A673 (cell line): ENCODE measurements around the gene LNPK. TPM values are rescaled to one million over a fixed set of nuclear protein-coding genes. Genes with fewer than 3 reads are reported as not detected.
"Not testable (repeated sequence)": the region's sequence is repeated elsewhere in the genome, so short reads cannot be mapped to it uniquely, and the experiment has no call there.

Experiments used
- BruUV-seq: library from RNA; stranded (reverse); fragments of 400-500 nt; replicated peaks from 2 replicates; lab custom pipeline; 2021; lab: Mats Ljungman, UMichigan
- CTCF ChIA-PET: fragments of 300-600 bp; sonication (Branson Sonifier 250); formaldehyde crosslinking; loops from one replicate; lab custom pipeline; 2022; ENCODE audit warnings: antibody characterized with exemption; lab: Charles Lee
- POLR2A ChIA-PET: fragments of 300-600 bp; sonication (Branson Sonifier 250); formaldehyde crosslinking; loops from one replicate; lab custom pipeline; 2022; ENCODE audit warnings: antibody characterized with exemption; ENCODE audit not compliant: low non-redundant PET; lab: Charles Lee
- DNase-seq: peaks from one replicate; pipeline ENCODE4 v3.0.0-alpha.2; 2015; ENCODE audit warnings: low spot score
- H3K27ac ChIP-seq: fragments of 200-600 bp; sonication (generic); 2 replicates; pipeline ENCODE4 v1.5.1; 2016; ENCODE audit warnings: mixed run types, low read depth, mild to moderate bottlenecking, mixed read lengths, antibody characterized with exemption, low read length; ENCODE audit not compliant: poor library complexity, severe bottlenecking
- H3K27me3 ChIP-seq: fragments of 200-600 bp; sonication (generic); replicated peaks from 2 replicates; pipeline ENCODE4 v1.6.1; 2017; ENCODE audit warnings: mixed run types, low read depth, mild to moderate bottlenecking, mixed read lengths, antibody characterized with exemption, low read length; ENCODE audit not compliant: insufficient read depth, poor library complexity
- H3K36me3 ChIP-seq: fragments of 200-600 bp; sonication (generic); 2 replicates; pipeline ENCODE4 v1.6.1; 2016; ENCODE audit warnings: mixed run types, mild to moderate bottlenecking, mixed read lengths, antibody characterized with exemption, low read length; ENCODE audit not compliant: insufficient read depth, poor library complexity, severe bottlenecking
- H3K4me1 ChIP-seq: fragments of 200-600 bp; sonication (generic); 2 replicates; pipeline ENCODE4 v1.6.1; 2017; ENCODE audit warnings: mixed run types, mild to moderate bottlenecking, mixed read lengths, antibody characterized with exemption, low read length; ENCODE audit not compliant: insufficient read depth, poor library complexity, severe bottlenecking
- H3K4me3 ChIP-seq: fragments of 200-600 bp; sonication (generic); 2 replicates; pipeline ENCODE4 v1.5.1; 2016; ENCODE audit warnings: low read depth, mixed run types, mild to moderate bottlenecking, mixed read lengths, low read length; ENCODE audit not compliant: poor library complexity, severe bottlenecking
- H3K9me3 ChIP-seq: fragments of 200-600 bp; sonication (generic); 2 replicates; pipeline ENCODE4 v1.6.1; 2016; ENCODE audit warnings: mixed run types, low read depth, mild to moderate bottlenecking, mixed read lengths, antibody characterized with exemption, low read length; ENCODE audit not compliant: poor library complexity, severe bottlenecking
- EZH2 ChIP-seq: fragments of 200-600 bp; sonication (generic); IDR thresholded peaks from 2 replicates; pipeline ENCODE4 v1.6.1; 2017; ENCODE audit warnings: borderline replicate concordance, low read depth, mild to moderate bottlenecking, mixed read lengths, antibody characterized with exemption, low read length; ENCODE audit not compliant: poor library complexity, severe bottlenecking
- intact Hi-C: fragments of 100-400 bp; cut with micrococcal nuclease; formaldehyde crosslinking; loops from one replicate; pipeline ENCODE4 v1.10.0; 2022; ENCODE audit not compliant: unreplicated experiment
- total RNA-seq: library from RNA; stranded (reverse); gene quantifications from 2 replicates; pipeline ENCODE4 v1.2.3, GENCODE V29; 2021
- TF ChIP-seq, protein P1 (sequence below): fragments of 300-800, 200-600 bp; sonication (generic); conservative IDR thresholded peaks from 2 replicates; pipeline ENCODE4 v1.5.1; 2017; ENCODE audit warnings: low read depth, mild to moderate bottlenecking, antibody characterized with exemption, low read length, moderate library complexity, mixed read lengths

The LNPK gene
- total RNA-seq, 1 experiment from 2014 or later, result 46.6 TPM

DNA sequence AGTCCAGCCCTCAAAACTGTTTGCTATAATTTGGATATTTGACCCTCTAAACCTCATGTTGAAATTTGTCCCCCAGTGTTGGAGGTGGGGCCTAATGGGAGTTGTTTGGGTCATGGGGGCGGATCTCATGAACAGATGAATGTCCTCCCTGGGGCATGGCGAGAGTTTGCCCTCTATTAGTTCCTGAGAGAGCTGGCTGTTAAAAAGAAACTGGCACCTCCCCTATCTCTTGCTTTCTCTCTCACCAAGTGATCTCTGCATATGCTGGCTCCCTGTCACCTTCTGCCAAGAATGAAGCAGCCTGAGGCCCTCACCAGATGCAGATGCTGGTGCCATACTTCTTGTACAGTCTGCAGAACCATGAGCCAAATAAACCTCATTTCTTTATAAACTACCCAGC, 12.0 kb downstream of the LNPK start:
- DNase-seq, result no peak
- Histone ChIP-seq H3K4me1 (no peaks in the 10 kb centered on the region), H3K4me3 (no peak overlapping the region), H3K27me3 (no peaks in the 10 kb centered on the region), H3K9me3 (no peaks in the 10 kb centered on the region), H3K36me3 (peaks cover 4% of the 10 kb centered on the region), H3K27ac (no peak overlapping the region)
- ChIA-PET POLR2A (no interaction called here), CTCF (no interaction called here)
- no TSS peak for BruUV-seq
- intact Hi-C loops, result no loop called here
- no peak for TF ChIP-seq EZH2

DNA sequence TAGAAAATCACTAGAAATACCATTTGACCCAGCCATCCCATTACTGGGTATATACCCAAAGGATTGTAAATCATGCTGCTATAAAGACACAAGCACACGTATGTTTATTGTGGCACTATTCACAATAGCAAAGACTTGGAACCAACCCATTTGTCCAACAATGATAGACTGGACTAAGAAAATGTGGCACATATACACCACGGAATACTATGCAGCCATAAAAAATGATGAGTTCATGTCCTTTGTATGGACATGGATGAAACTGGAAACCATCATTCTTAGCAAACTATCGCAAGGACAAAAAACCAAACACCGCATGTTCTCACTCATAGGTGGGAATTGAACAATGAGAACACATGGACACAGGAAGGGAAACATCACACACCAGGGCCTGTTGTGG, 14.9 kb downstream of the LNPK start:
- H3K36me3 ChIP-seq, DNase-seq, intact Hi-C loops, CTCF ChIA-PET, H3K4me3 ChIP-seq, BruUV-seq, H3K4me1 ChIP-seq, H3K9me3 ChIP-seq, POLR2A ChIA-PET, H3K27ac ChIP-seq, H3K27me3 ChIP-seq: not testable (repeated sequence)

DNA sequence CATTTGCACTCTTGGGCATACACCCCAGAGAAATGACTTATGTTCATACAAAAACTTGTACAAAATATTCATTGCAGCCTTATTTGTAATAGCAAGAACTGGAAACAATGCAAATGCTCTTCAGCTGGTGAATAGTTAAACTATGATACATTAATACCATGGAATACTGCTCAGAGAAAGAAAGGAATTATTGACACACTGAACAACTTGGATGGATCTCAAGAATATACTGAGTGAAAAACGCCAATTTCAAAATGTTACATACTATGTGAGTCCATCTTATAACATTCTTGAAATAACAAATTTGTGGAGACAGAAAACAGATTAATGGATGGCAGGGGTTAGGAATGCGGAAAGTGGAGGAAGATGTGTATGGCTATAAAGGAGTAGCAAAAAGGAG, 17.2 kb downstream of the LNPK start:
- no peaks in the 10 kb centered on the region for H3K36me3 ChIP-seq
- CTCF ChIA-PET, result no interaction called here
- no peaks in the 10 kb centered on the region for H3K4me1 ChIP-seq
- no peak overlapping the region for H3K4me3 ChIP-seq
- TF ChIP-seq, protein P1, sequence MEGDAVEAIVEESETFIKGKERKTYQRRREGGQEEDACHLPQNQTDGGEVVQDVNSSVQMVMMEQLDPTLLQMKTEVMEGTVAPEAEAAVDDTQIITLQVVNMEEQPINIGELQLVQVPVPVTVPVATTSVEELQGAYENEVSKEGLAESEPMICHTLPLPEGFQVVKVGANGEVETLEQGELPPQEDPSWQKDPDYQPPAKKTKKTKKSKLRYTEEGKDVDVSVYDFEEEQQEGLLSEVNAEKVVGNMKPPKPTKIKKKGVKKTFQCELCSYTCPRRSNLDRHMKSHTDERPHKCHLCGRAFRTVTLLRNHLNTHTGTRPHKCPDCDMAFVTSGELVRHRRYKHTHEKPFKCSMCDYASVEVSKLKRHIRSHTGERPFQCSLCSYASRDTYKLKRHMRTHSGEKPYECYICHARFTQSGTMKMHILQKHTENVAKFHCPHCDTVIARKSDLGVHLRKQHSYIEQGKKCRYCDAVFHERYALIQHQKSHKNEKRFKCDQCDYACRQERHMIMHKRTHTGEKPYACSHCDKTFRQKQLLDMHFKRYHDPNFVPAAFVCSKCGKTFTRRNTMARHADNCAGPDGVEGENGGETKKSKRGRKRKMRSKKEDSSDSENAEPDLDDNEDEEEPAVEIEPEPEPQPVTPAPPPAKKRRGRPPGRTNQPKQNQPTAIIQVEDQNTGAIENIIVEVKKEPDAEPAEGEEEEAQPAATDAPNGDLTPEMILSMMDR, result no peak
- TF ChIP-seq EZH2, result no peak
- BruUV-seq, result no TSS peak
- H3K9me3 ChIP-seq, result no peaks in the 10 kb centered on the region
- intact Hi-C loops, result no loop called here
- H3K27me3 ChIP-seq, result no peaks in the 10 kb centered on the region
- DNase-seq, result no peak
- POLR2A ChIA-PET, result no interaction called here
- H3K27ac ChIP-seq, result no peak overlapping the region

GRCh38 chr2:175981551-175981950, 20.5 kb downstream of the LNPK start:
- Histone ChIP-seq H3K27ac (no peak overlapping the region), H3K27me3 (no peaks in the 10 kb centered on the region), H3K4me3 (no peak overlapping the region), H3K36me3 (peaks cover 6% of the 10 kb centered on the region), H3K4me1 (no peaks in the 10 kb centered on the region), H3K9me3 (no peaks in the 10 kb centered on the region)
- ChIA-PET POLR2A (no interaction called here), CTCF (no interaction called here)
- BruUV-seq, result no TSS peak
- no peak for DNase-seq
- TF ChIP-seq, protein P1, result no peak
- intact Hi-C loops, result no loop called here
